Duodenal mucosa (tissue), 2 donors: ENCODE data around the gene TRIOBP.
A peak's percentile ranks its signal among the peaks of the same experiment; 100 is the strongest.

Experiments
- H3K27ac ChIP-seq: one replicate; pipeline ENCODE4 v1.7.0; 2013; ENCODE audit warnings: low read depth, low read length
- H3K27me3 ChIP-seq, 2 donors: one replicate each; pipeline ENCODE4 v1.7.0; 2013; ENCODE audit warnings: low read length in 2 of 2, control low read depth in 1 of 2; ENCODE audit not compliant: insufficient read depth in 2 of 2, control insufficient read depth in 1 of 2
- H3K36me3 ChIP-seq, 2 donors: one replicate each; pipeline ENCODE4 v1.7.0; 2013; ENCODE audit warnings: low read length in 2 of 2, control low read depth in 1 of 2; ENCODE audit not compliant: insufficient read depth in 2 of 2, control insufficient read depth in 1 of 2
- H3K4me1 ChIP-seq, 2 donors: one replicate each; pipeline ENCODE4 v1.7.0; 2013; ENCODE audit warnings: low read length in 2 of 2, control low read depth in 1 of 2; ENCODE audit not compliant: insufficient read depth in 2 of 2, control insufficient read depth in 1 of 2
- H3K4me3 ChIP-seq, 2 donors: one replicate each; pipeline ENCODE4 v1.7.0; 2013; ENCODE audit warnings: low read length in 2 of 2, low read depth in 1 of 2
- H3K9ac ChIP-seq, 2 donors: one replicate each; pipeline ENCODE4 v1.7.0; 2013; ENCODE audit warnings: low read length in 2 of 2, low read depth in 1 of 2
- H3K9me3 ChIP-seq, 2 donors: one replicate each; pipeline ENCODE4 v1.7.0; 2013; ENCODE audit warnings: low read length in 2 of 2, control low read depth in 1 of 2; ENCODE audit not compliant: control insufficient read depth in 1 of 2

The TRIOBP gene

DNA sequence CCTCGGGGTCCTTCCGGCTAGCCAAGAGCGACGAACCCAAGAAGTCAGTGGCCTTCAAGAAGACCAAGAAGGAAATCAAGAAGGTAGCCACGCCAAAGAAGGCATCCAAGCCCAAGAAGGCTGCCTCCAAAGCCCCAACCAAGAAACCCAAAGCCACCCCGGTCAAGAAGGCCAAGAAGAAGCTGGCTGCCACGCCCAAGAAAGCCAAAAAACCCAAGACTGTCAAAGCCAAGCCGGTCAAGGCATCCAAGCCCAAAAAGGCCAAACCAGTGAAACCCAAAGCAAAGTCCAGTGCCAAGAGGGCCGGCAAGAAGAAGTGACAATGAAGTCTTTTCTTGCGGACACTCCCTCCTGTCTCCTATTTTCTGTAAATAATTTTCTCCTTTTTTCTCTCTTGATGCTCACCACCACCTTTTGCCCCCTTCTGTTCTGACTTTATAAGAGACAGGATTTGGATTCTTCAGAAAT, 109.0 kb downstream of the TRIOBP start:
- Histone ChIP-seq H3K9ac (peak overlapping the region; percentile 82 to 91), H3K4me3 (peak overlapping the region; percentile 89), H3K27me3 (no peaks in the 10 kb centered on the region), H3K9me3 (no peaks in the 10 kb centered on the region), H3K4me1 (peaks cover 26 to 50% of the 10 kb centered on the region in 2 donors), H3K27ac (peak overlapping the region; percentile 87), H3K36me3 (no peaks in the 10 kb centered on the region)

DNA sequence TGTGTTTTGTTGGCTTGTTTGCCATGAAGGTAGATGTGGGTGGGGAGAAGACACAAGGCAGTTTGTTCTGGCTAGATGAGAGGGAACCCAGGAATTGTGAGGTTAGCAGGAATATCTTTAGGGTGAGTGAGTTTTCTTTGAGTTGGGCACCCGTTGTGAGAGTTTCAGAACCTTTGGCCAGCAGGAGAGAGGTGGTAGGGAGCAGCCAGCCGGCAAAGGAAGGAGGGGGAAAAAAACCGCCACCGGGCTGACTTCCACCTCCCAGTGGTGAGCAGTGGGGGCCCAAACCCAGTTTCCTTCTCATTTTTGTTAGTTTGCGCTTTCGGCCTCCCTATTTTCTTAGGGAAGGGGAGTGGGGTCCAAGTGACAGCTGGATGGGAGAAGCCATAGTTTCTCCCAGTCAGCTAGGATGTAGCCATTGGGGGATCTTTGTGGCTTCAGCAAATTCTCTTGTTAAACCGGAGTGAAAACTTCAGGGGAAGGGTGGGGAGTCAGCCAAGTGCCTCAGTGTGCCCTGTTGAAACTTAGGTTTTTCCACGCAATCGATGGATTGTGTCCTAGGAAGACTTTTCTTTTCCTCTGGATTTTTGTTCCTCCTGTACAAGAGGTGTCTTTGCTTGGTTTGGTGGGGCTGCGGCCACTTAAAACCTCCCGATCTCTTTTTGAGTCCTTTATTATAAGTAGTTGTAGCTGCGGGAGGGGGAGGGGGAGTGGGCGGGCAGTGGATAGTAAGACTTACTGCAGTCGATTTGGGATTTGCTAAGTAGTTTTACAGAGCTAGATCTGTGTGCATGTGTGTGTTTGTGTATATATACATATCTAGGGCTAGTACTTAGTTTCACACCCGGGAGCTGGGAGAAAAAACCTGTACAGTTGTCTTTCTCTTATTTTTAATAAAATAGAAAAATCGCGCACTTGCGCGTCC, 109.8 kb downstream of the TRIOBP start:
- Histone ChIP-seq H3K27ac (peak overlapping the region; percentile 56), H3K27me3 (no peaks in the 10 kb centered on the region), H3K9ac (peak overlapping the region; percentile 82 to 91), H3K9me3 (no peaks in the 10 kb centered on the region), H3K4me1 (peaks cover 26 to 50% of the 10 kb centered on the region in 2 donors), H3K36me3 (no peaks in the 10 kb centered on the region), H3K4me3 (peak overlapping the region; percentile 89)

DNA sequence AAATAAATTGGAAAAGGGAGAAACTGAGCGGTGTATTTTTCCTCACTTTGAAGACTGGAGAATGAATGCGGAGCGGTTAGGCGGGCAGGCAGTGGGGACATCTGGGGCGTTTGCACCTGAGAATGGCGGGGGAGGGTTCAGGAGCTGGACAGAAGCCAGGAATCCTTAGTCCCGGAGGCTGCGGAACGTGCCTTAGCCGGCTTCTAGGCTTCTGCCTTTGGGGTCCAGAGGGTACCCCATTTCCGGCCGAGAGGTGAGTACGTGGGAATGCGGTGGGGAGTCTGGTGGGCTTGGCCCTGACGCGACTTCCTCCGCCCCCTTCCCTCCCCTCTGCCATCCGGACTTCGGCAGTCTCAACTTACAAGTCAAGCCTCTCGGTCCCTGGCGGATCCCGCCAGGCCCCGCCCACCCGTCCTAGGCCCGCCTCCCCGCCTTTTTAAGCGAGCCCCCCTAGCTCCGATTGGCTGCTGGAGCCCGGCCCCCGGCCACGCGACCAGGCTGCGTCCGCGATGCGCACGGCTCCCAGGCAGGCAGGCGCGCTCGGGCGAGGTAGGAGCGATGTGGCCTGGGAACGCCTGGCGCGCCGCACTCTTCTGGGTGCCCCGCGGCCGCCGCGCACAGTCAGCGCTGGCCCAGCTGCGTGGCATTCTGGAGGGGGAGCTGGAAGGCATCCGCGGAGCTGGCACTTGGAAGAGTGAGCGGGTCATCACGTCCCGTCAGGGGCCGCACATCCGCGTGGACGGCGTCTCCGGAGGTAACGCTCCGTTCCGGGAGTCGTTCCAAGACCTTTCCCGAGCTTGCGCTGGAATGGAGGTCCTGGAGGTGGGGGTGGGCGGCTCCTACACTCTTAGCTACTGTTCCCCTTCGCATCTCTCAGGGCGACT, 110.8 kb downstream of the TRIOBP start, which contains the start of gene GCAT:
Gene GCAT (plus strand): TSS at position 525 of the 884 bp plus-strand sequence. CDS start 34 bp downstream, at position 559.
- Histone ChIP-seq H3K9ac (peak within 1 kb of the TSS; percentile 82 to 91), H3K36me3 (no peaks in the 10 kb centered on the region), H3K4me1 (peaks cover 25 to 47% of the 10 kb centered on the region in 2 donors), H3K27ac (peak within 1 kb of the TSS; percentile 56), H3K4me3 (peak within 1 kb of the TSS; percentile 89), H3K27me3 (no peaks in the 10 kb centered on the region), H3K9me3 (no peaks in the 10 kb centered on the region)

DNA sequence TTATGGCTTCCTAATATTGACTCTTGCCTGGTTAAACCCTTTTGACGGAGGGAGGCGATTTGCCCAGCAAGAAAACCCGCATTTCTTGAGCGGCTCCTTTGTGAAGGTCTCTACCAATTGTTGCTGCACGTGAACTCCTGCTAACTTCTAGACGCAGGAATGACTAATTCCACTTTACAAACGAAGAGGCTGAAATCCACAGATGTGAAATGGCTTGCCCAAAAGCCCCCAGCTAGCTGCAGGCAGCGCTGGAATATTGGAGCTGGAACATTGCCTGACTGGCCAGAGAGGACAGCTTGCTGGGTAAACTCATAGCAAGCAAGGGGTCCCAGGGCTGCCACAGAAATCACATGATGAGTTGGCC, 111.4 kb downstream of the TRIOBP start:
- Histone ChIP-seq H3K27ac (no peak overlapping the region), H3K27me3 (no peaks in the 10 kb centered on the region), H3K9ac (peak overlapping the region; percentile 66 to 76), H3K36me3 (no peaks in the 10 kb centered on the region), H3K9me3 (no peaks in the 10 kb centered on the region), H3K4me3 (peak overlapping the region; percentile 89), H3K4me1 (peaks cover 19 to 41% of the 10 kb centered on the region in 2 donors)

DNA sequence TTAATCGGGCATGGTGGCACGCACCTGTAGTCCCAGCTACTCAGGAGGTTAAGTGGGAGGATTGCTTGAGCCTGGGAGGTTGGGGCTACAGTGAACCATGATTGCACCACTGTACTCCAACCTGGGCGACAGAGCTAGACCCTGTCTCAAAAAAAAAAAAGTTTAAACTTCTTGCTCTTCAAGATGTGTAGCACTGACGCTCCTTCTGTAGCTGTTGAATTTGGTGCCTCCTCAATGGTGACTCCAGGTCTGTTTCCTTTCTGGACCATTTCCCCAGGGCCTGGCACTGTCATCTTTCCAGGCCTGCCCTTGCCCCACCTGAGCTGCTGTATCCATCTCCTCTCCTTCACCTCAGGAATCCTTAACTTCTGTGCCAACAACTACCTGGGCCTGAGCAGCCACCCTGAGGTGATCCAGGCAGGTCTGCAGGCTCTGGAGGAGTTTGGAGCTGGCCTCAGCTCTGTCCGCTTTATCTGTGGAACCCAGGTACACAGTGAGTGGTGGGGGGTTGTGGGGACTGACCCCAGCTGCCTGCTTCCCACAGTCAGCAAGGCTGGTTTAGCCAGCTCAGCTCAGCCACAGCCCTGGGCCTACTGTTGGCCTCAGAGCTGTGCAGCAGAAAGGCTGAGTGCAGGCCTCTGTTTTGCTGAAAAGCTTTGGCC, 113.0 kb downstream of the TRIOBP start:
- Histone ChIP-seq H3K27me3 (no peaks in the 10 kb centered on the region), H3K27ac (no peak overlapping the region), H3K4me3 (no peak overlapping the region), H3K9ac (no peak overlapping the region), H3K36me3 (peaks cover 0 to 2% of the 10 kb centered on the region in 2 donors), H3K9me3 (no peaks in the 10 kb centered on the region), H3K4me1 (peaks cover 9 to 30% of the 10 kb centered on the region in 2 donors)

DNA sequence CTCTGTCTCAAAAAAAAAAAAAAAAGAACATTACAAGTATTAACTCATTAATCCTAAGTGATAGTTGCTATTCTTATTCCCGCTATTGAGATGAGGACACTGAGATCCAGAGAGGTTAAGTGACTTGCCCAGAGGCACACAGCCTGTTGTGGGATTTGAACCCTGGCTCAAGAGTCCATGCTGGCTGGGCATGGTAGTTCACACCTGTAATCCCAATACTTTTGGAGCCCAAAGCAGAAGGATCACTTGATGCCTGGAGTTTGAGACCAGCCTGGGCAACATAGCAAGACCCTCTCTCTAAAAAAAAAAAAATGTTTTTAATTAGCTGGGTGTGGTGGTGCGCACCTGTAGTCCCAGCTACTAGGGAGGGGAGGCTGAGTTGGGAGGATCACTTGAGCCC, 115.0 kb downstream of the TRIOBP start:
- H3K4me3 ChIP-seq = no peak overlapping the region
- no peak overlapping the region for H3K27ac ChIP-seq
- no peaks in the 10 kb centered on the region for H3K9me3 ChIP-seq
- H3K36me3 ChIP-seq = peaks cover 0 to 6% of the 10 kb centered on the region in 2 donors
- no peaks in the 10 kb centered on the region for H3K27me3 ChIP-seq
- no peak overlapping the region for H3K9ac ChIP-seq
- peaks cover 9 to 16% of the 10 kb centered on the region in 2 donors for H3K4me1 ChIP-seq

DNA sequence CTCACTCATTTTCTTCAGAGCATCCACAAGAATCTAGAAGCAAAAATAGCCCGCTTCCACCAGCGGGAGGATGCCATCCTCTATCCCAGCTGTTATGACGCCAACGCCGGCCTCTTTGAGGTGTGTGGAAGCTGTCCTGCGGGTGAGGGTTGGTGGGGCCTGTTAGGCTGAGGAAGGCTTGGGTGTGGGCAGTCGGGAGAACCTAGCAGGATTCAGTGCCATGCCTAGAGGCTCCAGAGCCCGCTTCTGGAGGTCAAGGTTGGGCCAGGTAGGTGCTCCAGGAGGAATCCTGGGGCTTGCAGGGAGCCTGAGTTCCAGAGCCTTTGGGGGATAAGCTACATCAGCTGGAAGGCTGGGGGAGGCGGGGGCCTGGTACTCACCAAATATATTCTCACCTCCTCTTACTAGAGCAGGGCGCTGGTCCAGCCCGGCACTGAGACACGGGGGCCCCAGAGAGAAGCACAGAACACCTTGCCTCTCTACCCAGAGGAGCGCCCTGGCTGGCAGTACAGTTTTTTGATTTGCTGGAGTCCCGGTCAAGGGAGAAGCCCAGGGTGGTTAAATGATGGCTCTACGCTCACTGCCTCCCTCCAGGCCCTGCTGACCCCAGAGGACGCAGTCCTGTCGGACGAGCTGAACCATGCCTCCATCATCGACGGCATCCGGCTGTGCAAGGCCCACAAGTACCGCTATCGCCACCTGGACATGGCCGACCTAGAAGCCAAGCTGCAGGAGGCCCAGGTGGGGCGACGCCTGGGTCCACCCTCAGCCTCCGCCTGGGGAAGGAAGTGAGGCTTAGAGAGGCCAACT, 116.2 kb downstream of the TRIOBP start:
- Histone ChIP-seq H3K9me3 (no peaks in the 10 kb centered on the region), H3K36me3 (peaks cover 0 to 6% of the 10 kb centered on the region in 2 donors), H3K27me3 (no peaks in the 10 kb centered on the region), H3K9ac (no peak overlapping the region), H3K27ac (no peak overlapping the region), H3K4me3 (no peak overlapping the region), H3K4me1 (peaks cover 12 to 18% of the 10 kb centered on the region in 2 donors)

DNA sequence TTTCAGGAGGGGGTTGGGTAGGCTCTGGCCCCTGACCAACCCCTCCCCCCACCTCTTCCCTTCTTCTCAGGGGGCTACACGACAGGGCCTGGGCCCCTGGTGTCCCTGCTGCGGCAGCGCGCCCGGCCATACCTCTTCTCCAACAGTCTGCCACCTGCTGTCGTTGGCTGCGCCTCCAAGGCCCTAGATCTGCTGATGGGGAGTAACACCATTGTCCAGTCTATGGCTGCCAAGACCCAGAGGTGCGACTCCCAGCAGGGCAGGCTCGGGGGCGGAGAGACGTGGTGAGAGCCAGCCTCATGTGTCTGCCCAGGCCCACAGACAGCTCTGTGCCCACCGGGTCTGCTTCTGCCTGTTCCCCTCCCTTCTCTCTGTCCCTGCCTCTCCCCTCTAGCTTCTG, 118.7 kb downstream of the TRIOBP start:
- peaks cover 0 to 5% of the 10 kb centered on the region in 2 donors for H3K27me3 ChIP-seq

DNA sequence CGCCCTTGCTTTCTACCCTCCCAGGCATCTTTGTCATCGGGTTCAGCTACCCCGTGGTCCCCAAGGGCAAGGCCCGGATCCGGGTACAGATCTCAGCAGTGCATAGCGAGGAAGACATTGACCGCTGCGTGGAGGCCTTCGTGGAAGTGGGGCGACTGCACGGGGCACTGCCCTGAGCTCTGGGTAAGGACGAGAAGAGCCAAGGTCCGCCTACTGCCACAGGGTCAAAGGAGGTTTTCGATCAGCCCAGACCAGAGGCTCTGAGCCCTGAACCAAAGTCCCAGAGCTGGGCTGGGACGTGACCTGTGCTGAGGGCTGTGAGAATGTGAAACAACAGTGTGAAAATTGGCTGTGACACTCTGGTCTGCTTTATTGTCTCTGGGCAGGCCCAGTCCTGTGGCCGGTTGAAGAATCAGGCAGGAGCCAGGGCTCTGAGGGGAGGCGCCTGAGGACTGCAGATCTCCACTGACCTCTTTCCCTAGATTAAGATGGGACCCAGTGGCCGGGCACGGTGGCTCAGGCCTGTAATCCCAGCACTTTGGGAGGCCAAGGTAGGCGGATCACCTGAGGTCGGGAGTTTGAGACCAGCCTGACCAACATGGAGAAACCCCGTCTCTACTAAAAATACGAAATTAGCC, 119.8 kb downstream of the TRIOBP start:
- Histone ChIP-seq H3K4me1 (peaks cover 13 to 17% of the 10 kb centered on the region in 2 donors), H3K27ac (no peak overlapping the region), H3K36me3 (peaks cover 0 to 6% of the 10 kb centered on the region in 2 donors), H3K4me3 (no peak overlapping the region), H3K9me3 (no peaks in the 10 kb centered on the region), H3K27me3 (peaks cover 0 to 5% of the 10 kb centered on the region in 2 donors), H3K9ac (no peak overlapping the region)

More for the DNA sequence above, 118.7 kb downstream of the TRIOBP start:
- H3K9me3 ChIP-seq = no peaks in the 10 kb centered on the region
- H3K27ac ChIP-seq = no peak overlapping the region
- no peak overlapping the region for H3K9ac ChIP-seq
- H3K4me1 ChIP-seq = peaks cover 13 to 17% of the 10 kb centered on the region in 2 donors
- peaks cover 0 to 6% of the 10 kb centered on the region in 2 donors for H3K36me3 ChIP-seq
- no peak overlapping the region for H3K4me3 ChIP-seq
